ENCODE data around the gene SFI1.

GRCh38 chr22:31496007-31496734, at the start of gene SFI1:
- TF ChIP-seq EZH2 (IDR thresholded peaks at IDR 0.05; ENCODE audit: borderline replicate concordance, low read length) (no peak), CTCF (conservative IDR thresholded peaks at IDR 0.05 in 1 of 2, IDR thresholded peaks at IDR 0.05 in 1 of 2; ENCODE audit: extremely low read depth in 1 of 2, insufficient read depth in 1 of 2, low read depth in 1 of 2, low read length in 2 of 2) (no peak)

All from mammary epithelial cell (primary cell).